Measurements from ENCODE around the gene C10orf71.

The C10orf71 gene

GRCh38 chr10:49338604-49339003 lies 39.6 kb downstream of the C10orf71 start (continued):
- no peak for TF ChIP-seq ZNF561 (tag by site-specific recombination; IDR thresholded peaks at IDR 0.05; ENCODE audit: borderline replicate concordance)

GRCh38 chr10:49344840-49345239 lies 45.9 kb downstream of the C10orf71 start:
- ChIA-PET CTCF (interaction anchor here (0.7 kb wide), 1 partner anchor 21 kb away, joined by 3 read pairs; no protein-coding TSS in a partner anchor), POLR2A (no interaction called here)
- no peaks in the 10 kb centered on the region for H3K9me3 ChIP-seq (ENCODE audit: control insufficient read depth, insufficient read depth, low read depth, low read length)

GRCh38 chr10:49347342-49347741 lies 48.4 kb downstream of the C10orf71 start:
- H3K36me3 ChIP-seq (ENCODE audit: control insufficient read depth in 2 of 2, insufficient read depth in 1 of 2, low read length in 2 of 2) = no peaks in the 10 kb centered on the region
- no peak for TF ChIP-seq ZSCAN30 (tag by site-specific recombination; IDR thresholded peaks at IDR 0.05)
- ChIA-PET CTCF (no interaction called here), POLR2A (no interaction called here)
- H3K4me1 ChIP-seq (ENCODE audit: control insufficient read depth, insufficient read depth, low read length) = no peaks in the 10 kb centered on the region
- no peak overlapping the region for H3K27ac ChIP-seq (ENCODE audit: extremely low read depth, low read depth, low read length)
- H3K9me3 ChIP-seq (ENCODE audit: control insufficient read depth, insufficient read depth, low read depth, low read length) = no peaks in the 10 kb centered on the region; the same call in 1 of the 2 replicates
- H3K4me3 ChIP-seq (ENCODE audit: low read depth, low read length) = no peak overlapping the region

More at GRCh38 chr10:49344840-49345239, 45.9 kb downstream of the C10orf71 start:
- no peak overlapping the region for H3K4me3 ChIP-seq (ENCODE audit: low read depth, low read length)
- no peak for TF ChIP-seq BCL11B (tag by site-specific recombination; IDR thresholded peaks at IDR 0.05; ENCODE audit: low read depth)
- no peak for TF ChIP-seq KLF16 (tag by site-specific recombination; IDR thresholded peaks at IDR 0.05)
- no peak for TF ChIP-seq MYNN (tag by site-specific recombination; IDR thresholded peaks at IDR 0.05; ENCODE audit: borderline replicate concordance)
- no peaks in the 10 kb centered on the region for H3K4me1 ChIP-seq (ENCODE audit: control insufficient read depth, insufficient read depth, low read length)
- no peak overlapping the region for H3K27ac ChIP-seq (ENCODE audit: extremely low read depth, low read depth, low read length)
- H3K36me3 ChIP-seq (ENCODE audit: control insufficient read depth in 2 of 2, insufficient read depth in 1 of 2, low read length in 2 of 2) = no peaks in the 10 kb centered on the region

- CTCF ChIA-PET = no interaction called here
- H3K36me3 ChIP-seq (ENCODE audit: control insufficient read depth in 2 of 2, insufficient read depth in 1 of 2, low read length in 2 of 2) = no peaks in the 10 kb centered on the region
- no peaks in the 10 kb centered on the region; the same call in 1 of the 2 replicates for H3K9me3 ChIP-seq (ENCODE audit: control insufficient read depth, insufficient read depth, low read depth, low read length)
- POLR2A ChIA-PET = no interaction called here
- H3K27ac ChIP-seq (ENCODE audit: extremely low read depth, low read depth, low read length) = no peak overlapping the region
- no peak overlapping the region for H3K4me3 ChIP-seq (ENCODE audit: low read depth, low read length)
- H3K4me1 ChIP-seq (ENCODE audit: control insufficient read depth, insufficient read depth, low read length) = no peaks in the 10 kb centered on the region
- TF ChIP-seq PRDM6 (tag by site-specific recombination; IDR thresholded peaks at IDR 0.05) = no peak
- TF ChIP-seq ZNF280C (tag by site-specific recombination; IDR thresholded peaks at IDR 0.05) = no peak
- no peak for TF ChIP-seq ZNF747 (tag by site-specific recombination; IDR thresholded peaks at IDR 0.05)
- TF ChIP-seq ZNF561 (tag by site-specific recombination; IDR thresholded peaks at IDR 0.05; ENCODE audit: borderline replicate concordance) = no peak
- TF ChIP-seq GLI4 (tag by site-specific recombination; IDR thresholded peaks at IDR 0.05) = no peak
- no peak for TF ChIP-seq ZBTB6 (tag by site-specific recombination; IDR thresholded peaks at IDR 0.05)
- no peak for TF ChIP-seq ZNF660 (tag by site-specific recombination; IDR thresholded peaks at IDR 0.05)
- TF ChIP-seq ZNF362 (tag by site-specific recombination; IDR thresholded peaks at IDR 0.05) = no peak
- TF ChIP-seq ZNF148 (tag by site-specific recombination; IDR thresholded peaks at IDR 0.05; ENCODE audit: borderline replicate concordance) = no peak
- TF ChIP-seq ZFP41 (tag by site-specific recombination; IDR thresholded peaks at IDR 0.05; ENCODE audit: borderline replicate concordance) = no peak
- no peak for TF ChIP-seq KLF17 (tag by site-specific recombination; IDR thresholded peaks at IDR 0.05)
- no peak for TF ChIP-seq ZNF133 (tag by site-specific recombination; IDR thresholded peaks at IDR 0.05)
- no peak for TF ChIP-seq ZNF654 (tag by site-specific recombination; IDR thresholded peaks at IDR 0.05; ENCODE audit: low read depth)
- no peak for TF ChIP-seq ZNF830 (tag by site-specific recombination; IDR thresholded peaks at IDR 0.05; ENCODE audit: low read depth)
- no peak for TF ChIP-seq GLI2 (tag by site-specific recombination; IDR thresholded peaks at IDR 0.05; ENCODE audit: borderline replicate concordance, low read depth)
- TF ChIP-seq ZNF311 (tag by site-specific recombination; IDR thresholded peaks at IDR 0.05; ENCODE audit: borderline replicate concordance) = no peak
These were observed 48.9 kb downstream of the C10orf71 start for GRCh38 chr10:49347827-49348226.
